SK-N-SH treated with all-trans-retinoic acid at 6 μM for 48 hours (cell line): ENCODE data around the gene SFT2D3.

Source experiments
- RARB ChIP-seq: fragments of 250-450 bp; sonication (Bioruptor Pico); IDR thresholded peaks from 2 replicates; pipeline ENCODE4 v1.8.0; 2021; ENCODE audit warnings: mild to moderate bottlenecking, moderate library complexity
- ZFP3 ChIP-seq: fragments of 250-450 bp; sonication (Bioruptor Pico); IDR thresholded peaks from 2 replicates; pipeline ENCODE4 v1.5.0; 2020; ENCODE audit warnings: mild to moderate bottlenecking, moderate library complexity
- ZNF70 ChIP-seq: fragments of 450-650 bp; formaldehyde crosslinking; IDR thresholded peaks from 2 replicates; pipeline ENCODE4 v1.5.0; 2020; ENCODE audit warnings: mild to moderate bottlenecking, moderate library complexity
- TF ChIP-seq, protein P1 (sequence below): fragments of 250-450 bp; sonication (Bioruptor Pico); IDR thresholded peaks from 2 replicates; pipeline ENCODE4 v1.5.1; 2020; ENCODE audit warnings: low read depth, mild to moderate bottlenecking, moderate library complexity
- TF ChIP-seq, protein P2 (sequence below): fragments of 250-450 bp; sonication (Bioruptor Pico); IDR thresholded peaks from 2 replicates; pipeline ENCODE4 v1.5.1; 2021; ENCODE audit warnings: mild to moderate bottlenecking, moderate library complexity

GRCh38 chr2:127678531-127678930 is 22.8 kb upstream of the SFT2D3 start:
- TF ChIP-seq, protein P1, sequence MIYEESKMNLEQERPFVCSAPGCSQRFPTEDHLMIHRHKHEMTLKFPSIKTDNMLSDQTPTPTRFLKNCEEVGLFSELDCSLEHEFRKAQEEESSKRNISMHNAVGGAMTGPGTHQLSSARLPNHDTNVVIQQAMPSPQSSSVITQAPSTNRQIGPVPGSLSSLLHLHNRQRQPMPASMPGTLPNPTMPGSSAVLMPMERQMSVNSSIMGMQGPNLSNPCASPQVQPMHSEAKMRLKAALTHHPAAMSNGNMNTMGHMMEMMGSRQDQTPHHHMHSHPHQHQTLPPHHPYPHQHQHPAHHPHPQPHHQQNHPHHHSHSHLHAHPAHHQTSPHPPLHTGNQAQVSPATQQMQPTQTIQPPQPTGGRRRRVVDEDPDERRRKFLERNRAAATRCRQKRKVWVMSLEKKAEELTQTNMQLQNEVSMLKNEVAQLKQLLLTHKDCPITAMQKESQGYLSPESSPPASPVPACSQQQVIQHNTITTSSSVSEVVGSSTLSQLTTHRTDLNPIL: no peak
- TF ChIP-seq ZFP3 (CRISPR knock-in tag): no peak
- no peak for TF ChIP-seq ZNF70 (CRISPR knock-in tag)
- TF ChIP-seq, protein P2, sequence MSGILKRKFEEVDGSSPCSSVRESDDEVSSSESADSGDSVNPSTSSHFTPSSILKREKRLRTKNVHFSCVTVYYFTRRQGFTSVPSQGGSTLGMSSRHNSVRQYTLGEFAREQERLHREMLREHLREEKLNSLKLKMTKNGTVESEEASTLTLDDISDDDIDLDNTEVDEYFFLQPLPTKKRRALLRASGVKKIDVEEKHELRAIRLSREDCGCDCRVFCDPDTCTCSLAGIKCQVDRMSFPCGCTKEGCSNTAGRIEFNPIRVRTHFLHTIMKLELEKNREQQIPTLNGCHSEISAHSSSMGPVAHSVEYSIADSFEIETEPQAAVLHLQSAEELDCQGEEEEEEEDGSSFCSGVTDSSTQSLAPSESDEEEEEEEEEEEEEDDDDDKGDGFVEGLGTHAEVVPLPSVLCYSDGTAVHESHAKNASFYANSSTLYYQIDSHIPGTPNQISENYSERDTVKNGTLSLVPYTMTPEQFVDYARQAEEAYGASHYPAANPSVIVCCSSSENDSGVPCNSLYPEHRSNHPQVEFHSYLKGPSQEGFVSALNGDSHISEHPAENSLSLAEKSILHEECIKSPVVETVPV (CRISPR knock-in tag): no peak
- TF ChIP-seq RARB: no peak
